Measurements from ENCODE around the gene PTPRB.

The PTPRB gene

GRCh38 chr12:70637303-70638085 lies at the start of gene PTPRB:
Gene PTPRB (minus strand): TSS chr12:70637429. CDS start chr12:70637395, 34 bp downstream.
- DNase-seq = no peak

DNA sequence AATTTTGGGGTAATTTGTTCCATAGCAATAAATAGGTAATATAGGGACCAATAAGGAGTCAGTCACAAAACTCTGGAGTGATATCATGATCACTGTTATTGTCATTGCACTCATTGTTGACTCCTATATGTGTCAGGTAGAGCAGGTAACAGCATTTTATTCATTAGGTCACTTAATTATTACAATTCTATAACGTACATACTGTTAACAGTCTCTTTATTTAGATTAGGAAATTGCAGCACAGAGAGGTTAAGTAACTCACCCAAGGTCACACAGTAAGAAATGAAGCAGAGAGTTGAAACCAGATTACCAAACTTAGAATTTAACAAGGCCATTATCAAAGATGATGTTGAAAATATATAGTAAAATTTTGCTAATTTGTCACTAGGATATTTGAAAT lies 49.7 kb upstream of the PTPRB start:
- no peak for DNase-seq

- no peak for DNase-seq
These were observed 49.1 kb upstream of the PTPRB start for GRCh38 chr12:70686299-70686698.

DNA sequence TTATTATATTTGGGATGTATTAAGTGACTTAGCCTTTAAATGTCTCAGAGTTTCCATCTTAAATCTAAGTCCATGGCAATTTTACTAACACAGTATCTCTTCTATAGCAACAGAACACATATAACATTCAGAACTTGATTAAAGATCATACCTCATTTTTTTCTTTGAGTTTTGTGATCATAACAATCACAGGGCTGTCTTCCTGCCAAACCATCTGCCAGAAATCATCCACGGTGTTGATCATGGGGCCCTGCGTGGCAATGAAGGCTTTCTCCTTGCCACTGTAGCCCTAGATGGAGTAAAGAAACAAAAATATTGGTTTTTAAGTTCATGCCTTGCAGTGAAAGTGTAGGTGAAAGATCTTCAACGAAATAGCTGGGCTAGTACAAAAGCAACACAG lies 46.7 kb upstream of the PTPRB start:
- DNase-seq = no peak

GRCh38 chr12:70671698-70672097 lies 34.5 kb upstream of the PTPRB start:
- DNase-seq = no peak

DNA sequence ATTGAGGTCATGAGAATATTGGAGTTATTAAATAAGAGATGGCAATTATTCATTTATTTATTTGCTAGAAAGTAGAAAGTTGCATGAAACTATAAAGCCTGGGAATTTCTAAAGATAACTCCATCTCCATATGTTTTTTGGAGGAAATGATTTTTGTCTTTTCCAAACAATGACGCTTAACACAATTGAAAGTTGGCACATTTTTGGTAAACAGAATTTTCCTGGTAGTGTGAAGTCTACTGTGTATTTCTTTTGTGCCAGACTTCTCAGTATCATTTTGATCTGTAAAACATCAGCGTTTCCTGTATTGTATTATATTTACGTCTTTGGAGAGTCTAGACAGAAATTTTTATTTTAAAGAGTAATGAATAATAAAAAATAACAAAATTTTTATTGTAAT lies 33.7 kb upstream of the PTPRB start:
- no peak for DNase-seq

- DNase-seq = no peak
These were observed 30.0 kb upstream of the PTPRB start for GRCh38 chr12:70667253-70667652.

DNA sequence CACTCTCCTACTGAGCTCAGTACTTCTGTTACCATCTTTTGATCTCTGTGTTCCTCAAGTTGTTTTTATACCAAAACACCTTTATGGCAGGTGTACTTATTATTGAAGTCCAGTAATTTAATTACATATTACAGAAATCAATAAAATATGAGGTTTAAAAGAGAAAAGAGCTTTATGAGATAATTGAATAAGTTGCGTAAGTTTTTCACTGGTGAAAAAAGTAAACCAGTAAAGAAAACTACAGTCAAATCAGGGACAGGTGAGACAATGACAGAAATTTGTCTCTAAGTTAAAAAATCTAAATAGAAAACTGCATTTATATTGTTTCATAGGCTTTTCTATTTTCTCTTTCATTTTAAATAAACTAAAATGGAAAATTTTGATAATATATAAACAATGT lies 29.1 kb upstream of the PTPRB start:
- DNase-seq = no peak

GRCh38 chr12:70664465-70664881 lies 27.2 kb upstream of the PTPRB start:
- DNase-seq = no peak

DNA sequence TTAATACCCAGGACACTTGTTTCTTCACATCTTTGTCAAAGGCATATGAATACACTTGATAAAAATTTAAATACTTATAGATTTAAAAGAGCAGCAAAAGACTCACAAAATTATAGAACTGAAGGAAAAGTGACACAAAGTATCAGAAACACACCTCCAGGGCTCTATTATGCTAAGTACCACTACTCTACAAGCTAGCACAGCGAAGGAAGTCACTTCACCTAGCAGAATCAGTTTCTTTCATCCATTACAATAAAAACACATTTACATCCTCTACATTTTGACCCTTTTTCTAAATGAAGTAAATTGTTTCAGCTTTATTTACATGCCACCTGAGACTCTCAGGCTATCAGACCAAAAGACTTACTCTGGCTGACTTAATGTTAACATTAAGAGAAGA lies 26.6 kb upstream of the PTPRB start:
- DNase-seq = no peak

- DNase-seq = no peak
These were observed 24.4 kb upstream of the PTPRB start for GRCh38 chr12:70661466-70662161.

DNA sequence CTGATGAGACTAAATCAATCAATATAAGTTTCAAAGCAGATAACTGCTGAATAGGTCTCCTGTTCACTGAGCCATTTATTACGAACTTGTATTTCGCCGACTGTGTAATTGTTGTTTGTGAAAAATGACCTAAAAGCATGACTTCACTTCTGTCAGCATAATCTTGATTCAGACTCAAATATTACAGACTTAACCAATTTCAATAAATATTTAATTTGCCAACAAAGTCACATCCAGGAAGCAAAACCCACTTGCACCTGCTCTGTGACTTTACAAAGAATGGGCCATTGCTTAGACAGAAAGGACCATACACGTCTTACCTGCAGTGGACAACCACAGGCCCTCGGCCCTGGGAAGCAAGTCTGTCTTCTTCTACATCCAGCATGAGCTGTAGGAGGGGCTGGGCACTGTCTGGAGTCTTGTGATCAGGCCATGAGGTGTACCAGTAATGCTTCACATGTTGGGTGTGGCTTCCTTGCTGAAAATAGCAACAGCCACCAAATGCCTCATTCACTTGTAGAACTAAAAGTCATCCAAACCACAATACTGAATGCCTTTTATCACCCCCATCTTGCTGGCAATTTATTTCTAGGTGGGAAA lies 23.5 kb upstream of the PTPRB start:
- no peak for DNase-seq

DNA sequence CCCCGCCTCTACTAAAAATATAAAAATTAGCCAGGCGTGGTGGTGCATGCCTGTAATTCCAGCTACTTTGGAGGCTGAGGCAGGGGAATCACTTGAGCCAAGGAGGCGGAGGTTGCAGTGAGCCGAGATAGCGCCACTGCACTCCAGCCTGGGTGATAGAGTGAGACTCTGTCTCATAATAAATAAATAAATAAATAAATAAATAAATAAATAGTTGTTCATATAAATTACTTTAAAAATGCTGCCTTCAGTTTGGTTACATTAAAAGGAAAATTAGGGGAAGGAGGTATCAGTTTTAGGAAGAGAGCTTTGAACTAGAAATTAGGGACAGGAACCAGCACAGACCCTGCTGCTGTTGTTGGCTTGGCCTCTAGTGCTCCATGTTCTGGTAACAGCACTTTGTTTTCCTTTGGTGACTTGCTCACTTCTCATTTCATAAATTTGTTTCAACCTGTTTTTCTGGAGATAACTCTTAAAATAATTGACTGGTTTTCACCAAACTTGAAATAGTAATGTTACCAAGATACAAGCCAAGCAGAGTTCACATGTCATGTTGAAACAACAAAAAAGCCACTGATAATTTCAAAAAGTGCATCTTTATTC lies 22.9 kb upstream of the PTPRB start:
- DNase-seq = no peak

DNA sequence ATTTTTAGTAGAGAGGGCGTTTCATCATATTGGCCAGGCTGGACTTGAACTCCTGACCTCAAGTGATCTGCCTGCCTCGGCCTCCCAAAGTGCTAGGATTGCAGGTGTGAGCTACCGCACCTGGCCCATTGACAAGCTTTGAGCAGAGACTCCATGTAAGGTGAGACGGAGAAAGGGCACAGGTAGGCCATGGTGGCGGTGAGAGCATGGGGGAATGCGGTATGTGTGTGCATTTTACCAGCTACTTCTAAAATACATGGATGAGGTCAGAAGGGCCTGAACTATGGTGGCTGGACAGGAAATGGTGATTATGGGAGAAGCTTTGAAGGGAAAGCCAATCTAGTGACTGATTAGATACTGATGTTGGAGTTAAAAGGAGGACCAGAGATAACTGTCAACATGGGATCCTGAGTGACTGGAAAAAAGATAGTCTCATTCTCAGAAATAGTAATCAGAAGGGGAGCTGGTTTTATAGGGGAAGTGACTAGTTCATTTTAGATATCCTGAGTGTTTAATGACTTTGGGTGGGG lies 21.9 kb upstream of the PTPRB start:
- DNase-seq = no peak

- no peak for DNase-seq
These were observed 20.5 kb upstream of the PTPRB start for GRCh38 chr12:70657616-70658286.

GRCh38 chr12:70652451-70652850 lies 15.2 kb upstream of the PTPRB start:
- DNase-seq = no peak

GRCh38 chr12:70648831-70649230 lies 11.6 kb upstream of the PTPRB start:
- DNase-seq = no peak

- DNase-seq = no peak
These were observed 11.0 kb upstream of the PTPRB start for GRCh38 chr12:70648191-70648590.

DNA sequence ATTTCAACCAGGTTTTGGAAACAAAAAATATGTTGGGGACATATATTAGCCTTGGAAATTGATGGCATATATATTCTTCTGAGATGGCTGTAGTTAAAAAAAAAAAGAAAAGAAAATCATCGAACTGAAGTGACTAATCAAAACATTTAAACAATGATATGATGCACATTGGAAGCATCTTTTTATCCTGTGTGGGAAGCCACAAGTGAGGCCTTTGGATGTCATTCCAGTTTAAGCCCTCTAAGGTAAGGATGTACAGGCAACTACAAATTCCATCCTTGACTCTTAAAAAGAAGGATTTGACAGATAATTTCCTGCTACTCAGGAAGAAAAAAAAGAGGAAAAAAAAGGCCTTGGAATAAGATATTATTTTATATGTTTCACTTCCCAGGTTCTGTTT lies 9.6 kb upstream of the PTPRB start:
- no peak for DNase-seq

GRCh38 chr12:70645494-70646317 lies 8.5 kb upstream of the PTPRB start:
- DNase-seq = no peak

DNA sequence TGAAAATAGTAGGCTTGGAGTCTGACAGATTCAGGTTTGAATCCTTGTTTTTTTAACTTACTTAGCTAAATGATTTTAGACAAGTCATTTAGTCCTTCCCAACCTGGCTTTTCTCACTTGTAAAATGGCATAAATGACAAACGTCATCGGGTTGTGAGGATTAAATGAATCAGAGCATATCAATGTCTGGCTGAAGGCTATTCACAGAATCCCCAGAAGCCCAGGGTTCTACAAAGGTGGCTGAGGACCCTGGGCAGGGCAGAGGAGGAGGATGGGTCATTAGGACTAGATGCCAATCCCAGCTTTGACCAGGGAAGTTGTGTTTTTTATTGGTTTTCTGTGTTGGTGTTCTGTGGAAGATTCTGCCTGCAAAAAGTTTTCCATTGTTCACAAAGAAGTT lies 7.6 kb upstream of the PTPRB start:
- DNase-seq = no peak

- DNase-seq = no peak
These were observed 6.7 kb upstream of the PTPRB start for GRCh38 chr12:70643939-70644338.
